Measurements from ENCODE around the gene KCTD10. TPM values are rescaled to one million over a fixed set of nuclear protein-coding genes. Genes with fewer than 3 reads are reported as not detected.

KCTD10 gene
- total RNA-seq, 4 donors from 2014 or later = 67.2 to 126 (median 79.5) TPM

- H3K27me3 ChIP-seq = no peaks in the 10 kb centered on the region
- no peaks in the 10 kb centered on the region for H3K9me3 ChIP-seq
- in situ Hi-C loops (cut with MboI; ENCODE audit: low pct_ligation_motif_present in 1 of 4, low pct_unique_long_range_greater_than_20kb in 1 of 4, low sequenced_read_pairs in 3 of 4) (loop anchor here in 2 of 4 donors (5.0 to 10.0 kb wide), 2 partner anchors 255 to 257 kb away; no protein-coding TSS in a partner anchor), intact Hi-C loops (cut with DNase I; ENCODE audit: low total_unique reads) (no loop called here)
- DNase-seq = no peak
- 78% methylated on average over 6 of the region's 6 CpGs; no CpG with 5 or more reads in 1 of the 2 donors for WGBS, 2 donors (ENCODE audit: low coverage in 1 of 2)
- no peaks in the 10 kb centered on the region for H3K4me1 ChIP-seq
- H3K36me3 ChIP-seq = peaks cover 0 to 47% (median 14%) of the 10 kb centered on the region in 4 donors
- H3K27ac ChIP-seq = no peak overlapping the region
- TF ChIP-seq CTCF (IDR thresholded peaks at IDR 0.05) (no peak), POLR2A (IDR thresholded peaks at IDR 0.05) (no peak), POLR2AphosphoS5 (IDR thresholded peaks at IDR 0.05) (no peak), EP300 (IDR thresholded peaks at IDR 0.05; ENCODE audit: low read depth) (no peak)
- H3K4me3 ChIP-seq = no peak overlapping the region
Measured at GRCh38 chr12:109517619-109518018, 40.5 kb upstream of the KCTD10 start.

GRCh38 chr12:109513977-109514376, 36.9 kb upstream of the KCTD10 start:
- Histone ChIP-seq H3K4me3 (no peak overlapping the region), H3K4me1 (no peaks in the 10 kb centered on the region), H3K27ac (no peak overlapping the region), H3K36me3 (peaks cover 0 to 61% (median 28%) of the 10 kb centered on the region in 4 donors), H3K9me3 (no peaks in the 10 kb centered on the region), H3K27me3 (no peaks in the 10 kb centered on the region)
- intact Hi-C loops (cut with DNase I; ENCODE audit: low total_unique reads) (no loop called here), in situ Hi-C loops (cut with MboI; ENCODE audit: low pct_ligation_motif_present in 1 of 4, low pct_unique_long_range_greater_than_20kb in 1 of 4, low sequenced_read_pairs in 3 of 4) (loop anchor here in 1 of 4 donors (10.0 kb wide), 1 partner anchor 261 kb away; no protein-coding TSS in a partner anchor)
- no peak for DNase-seq
- 87 to 93% methylated on average over 3 to 4 of the region's 4 CpGs for WGBS, 2 donors (ENCODE audit: low coverage in 1 of 2)
- TF ChIP-seq EP300 (IDR thresholded peaks at IDR 0.05; ENCODE audit: low read depth) = no peak
- TF ChIP-seq POLR2A (IDR thresholded peaks at IDR 0.05) = no peak
- TF ChIP-seq POLR2AphosphoS5 (IDR thresholded peaks at IDR 0.05) = no peak

- 74 to 86% methylated on average over 5 to 8 of the region's 8 CpGs for WGBS, 2 donors (ENCODE audit: low coverage in 1 of 2)
- Histone ChIP-seq H3K36me3 (peaks cover 0 to 64% (median 27%) of the 10 kb centered on the region in 4 donors), H3K4me3 (no peak overlapping the region), H3K27me3 (no peaks in the 10 kb centered on the region), H3K9me3 (no peaks in the 10 kb centered on the region), H3K27ac (no peak overlapping the region), H3K4me1 (no peaks in the 10 kb centered on the region)
- in situ Hi-C loops (cut with MboI; ENCODE audit: low pct_ligation_motif_present in 1 of 4, low pct_unique_long_range_greater_than_20kb in 1 of 4, low sequenced_read_pairs in 3 of 4) (loop anchor here in 1 of 4 donors (10.0 kb wide), 1 partner anchor 262 kb away; no protein-coding TSS in a partner anchor), intact Hi-C loops (cut with DNase I; ENCODE audit: low total_unique reads) (no loop called here)
- no peak for DNase-seq
- no peak for TF ChIP-seq CTCF (IDR thresholded peaks at IDR 0.05)
- TF ChIP-seq EP300 (IDR thresholded peaks at IDR 0.05; ENCODE audit: low read depth) = no peak
- no peak for TF ChIP-seq POLR2A (IDR thresholded peaks at IDR 0.05)
- TF ChIP-seq POLR2AphosphoS5 (IDR thresholded peaks at IDR 0.05) = no peak
Measured at GRCh38 chr12:109513051-109513450, 36.0 kb upstream of the KCTD10 start.

GRCh38 chr12:109512608-109513007, 35.5 kb upstream of the KCTD10 start:
- TF ChIP-seq CTCF (IDR thresholded peaks at IDR 0.05) = no peak
- no peak for TF ChIP-seq POLR2AphosphoS5 (IDR thresholded peaks at IDR 0.05)
- TF ChIP-seq EP300 (IDR thresholded peaks at IDR 0.05; ENCODE audit: low read depth) = no peak
- TF ChIP-seq POLR2A (IDR thresholded peaks at IDR 0.05) = no peak
- Histone ChIP-seq H3K4me1 (no peaks in the 10 kb centered on the region), H3K9me3 (no peaks in the 10 kb centered on the region), H3K36me3 (peaks cover 0 to 67% (median 25%) of the 10 kb centered on the region in 4 donors), H3K27me3 (no peaks in the 10 kb centered on the region), H3K4me3 (no peak overlapping the region), H3K27ac (no peak overlapping the region)
- DNase-seq = no peak
- in situ Hi-C loops (cut with MboI; ENCODE audit: low pct_ligation_motif_present in 1 of 4, low pct_unique_long_range_greater_than_20kb in 1 of 4, low sequenced_read_pairs in 3 of 4) (loop anchor here in 1 of 4 donors (10.0 kb wide), 1 partner anchor 262 kb away; no protein-coding TSS in a partner anchor), intact Hi-C loops (cut with DNase I; ENCODE audit: low total_unique reads) (no loop called here)
- WGBS, 2 donors (ENCODE audit: low coverage in 1 of 2) = 84% methylated on average over 1 of the region's 1 CpG; no CpG with 5 or more reads in 1 of the 2 donors

Data from transverse colon (tissue), 4 donors.